Body of pancreas (tissue), 4 donors: Measurements from ENCODE around the gene KCNS3.

ENCODE experiments used
- CTCF ChIP-seq, 7 experiments: fragments of 450-650 bp in 4 of 7; fragments of 200-600 bp in 3 of 7; sonication (generic) in 3 of 7; IDR thresholded peaks; one replicate each; pipeline ENCODE4 v1.5.1; 2016 to 2019; ENCODE audit warnings: antibody characterized with exemption in 7 of 7
- POLR2A ChIP-seq, 3 donors: fragments of 450-650 bp; IDR thresholded peaks; one replicate each; pipeline ENCODE4 v1.6.1; 2016; ENCODE audit warnings: antibody characterized with exemption in 3 of 3, mild to moderate bottlenecking in 2 of 3

- TF ChIP-seq CTCF (IDR thresholded peaks at IDR 0.05) (no peak), POLR2A (IDR thresholded peaks at IDR 0.05) (no peak)
Measured at GRCh38 chr2:17969661-17970060, 91.2 kb downstream of the KCNS3 start.
